Smooth muscle cell of the pulmonary artery (primary cell): ENCODE measurements around the gene TMED8. TPM values are rescaled to one million over a fixed set of nuclear protein-coding genes. Genes with fewer than 3 reads are reported as not detected.

Source experiments
- total RNA-seq: library from RNA; depleted of rRNA; stranded (reverse); fragments of >200 nt; gene quantifications from 2 replicates; pipeline ENCODE4 v1.2.3, GENCODE V29; 2014

The TMED8 gene
- 11.9 and 14.8 TPM in 2 replicates for total RNA-seq

DNA sequence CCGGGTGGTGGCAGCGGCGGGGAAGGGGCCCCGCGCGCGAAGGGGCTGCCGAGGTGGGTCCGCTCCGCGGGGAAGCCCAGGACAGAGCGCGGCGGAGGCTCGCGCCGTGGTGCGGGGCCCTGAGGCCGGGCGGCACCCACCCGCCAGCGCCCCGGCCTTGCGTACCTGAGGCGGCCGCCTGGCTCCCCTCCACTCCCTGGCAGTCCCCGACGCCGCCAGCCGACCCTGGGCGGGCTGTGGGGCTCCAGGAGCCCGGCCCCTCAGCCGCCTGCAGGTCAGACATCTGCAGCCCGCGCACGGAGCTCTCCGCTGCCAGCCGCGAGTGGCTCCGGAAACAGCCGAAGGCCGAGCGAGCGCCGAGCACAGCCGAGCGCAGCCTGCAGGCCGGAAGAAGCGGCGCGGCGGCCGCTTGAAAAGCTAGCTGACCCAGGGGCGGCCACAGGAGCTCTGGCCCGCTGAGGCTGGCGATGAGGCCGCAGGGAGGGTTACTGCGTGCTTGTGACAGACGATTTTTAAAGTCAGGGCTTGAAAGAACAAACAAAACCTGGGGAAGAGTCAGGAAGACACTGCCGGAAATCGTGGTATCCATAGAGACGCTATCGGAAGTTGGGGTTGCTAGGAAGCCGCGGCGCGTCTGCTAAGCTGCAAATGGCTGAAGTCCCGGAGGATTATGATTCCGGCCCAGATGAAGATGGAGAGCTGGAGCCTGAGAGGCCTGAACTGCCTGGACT, at the start of gene TMED8, which contains the start of gene SAMD15:
TSS of gene TMED8 (minus strand) at position 324 of the 731 bp plus-strand sequence. CDS start at position 283, 41 bp downstream.
TSS of gene SAMD15 (plus strand) at position 609 of the 731 bp plus-strand sequence. CDS start at position 649, 40 bp downstream.

DNA sequence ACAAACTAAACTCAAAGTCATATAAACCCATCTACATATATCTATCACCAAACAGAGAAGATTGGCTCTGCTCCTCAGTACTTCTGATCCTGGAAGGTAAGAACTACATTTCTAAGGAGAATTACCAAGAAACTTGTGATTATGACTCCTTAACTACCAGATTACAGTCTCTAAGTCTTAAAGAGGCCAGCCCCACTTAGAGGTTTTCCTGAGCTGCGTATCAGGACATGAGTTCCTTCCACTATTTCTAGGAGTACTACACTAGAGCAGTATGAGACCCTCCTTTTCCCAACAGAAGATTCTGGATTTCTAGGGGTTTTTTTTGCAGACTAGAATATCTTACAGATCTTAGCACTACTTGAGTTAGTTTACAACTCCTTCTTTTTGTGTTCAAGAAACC, 46.5 kb upstream of the TMED8 start, which contains the start of gene NOXRED1:
TSS of gene NOXRED1 (minus strand) at position 101 of the 400 bp plus-strand sequence. CDS start 634 bp downstream, outside the sequence.

DNA sequence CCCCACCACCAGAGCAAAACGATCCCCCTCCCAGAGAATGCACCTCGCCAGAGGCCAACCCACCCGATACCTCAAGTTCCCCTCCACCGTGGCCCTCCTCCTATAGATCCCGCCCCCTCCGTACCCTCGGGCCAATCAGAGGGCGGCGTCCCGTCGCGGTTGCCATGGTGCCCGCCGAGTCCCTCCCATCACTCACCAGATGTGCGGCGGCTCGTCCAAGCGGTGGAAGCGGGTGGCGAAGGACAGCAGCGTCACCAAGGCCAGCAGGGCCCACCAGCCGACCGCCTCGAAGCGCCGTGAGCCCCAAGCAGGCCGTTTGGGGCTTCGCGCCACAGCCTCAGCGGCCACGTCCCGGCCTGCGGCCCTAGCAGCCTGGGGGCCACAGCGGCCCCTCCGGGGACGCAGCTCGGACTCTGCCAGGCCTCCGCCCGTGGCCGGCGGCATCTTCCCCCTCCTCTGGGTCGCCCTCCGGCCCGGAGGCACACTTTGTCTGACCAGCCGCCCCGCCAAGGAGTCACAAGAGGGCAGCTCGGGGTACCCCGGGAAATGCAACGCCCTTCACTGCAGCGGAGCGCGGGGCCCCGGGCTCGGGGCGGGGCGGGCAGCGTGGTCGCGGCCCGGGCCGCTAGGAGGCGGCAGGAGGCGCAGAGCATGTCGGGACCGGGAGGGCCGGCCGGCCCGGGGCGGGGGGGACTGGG, 56.5 kb downstream of the TMED8 start, which contains the start of gene POMT2:
TSS of gene POMT2 (minus strand) at position 646 of the 698 bp plus-strand sequence. CDS start at position 444, 202 bp downstream.

Other genes starting within 250 kb of the TMED8 start
- gene ZDHHC22, start 235.3 kb downstream of the TMED8 start, total RNA-seq: not detected in 2 replicates
- under 0.01 and 0.17 TPM in 2 replicates for gene TMEM63C, start 195.3 kb downstream of the TMED8 start, total RNA-seq
- not detected in 2 replicates for gene NGB, start 105.9 kb downstream of the TMED8 start, total RNA-seq
- 16.2 and 27.1 TPM in 2 replicates for gene POMT2, start 56.2 kb downstream of the TMED8 start, total RNA-seq
- gene GSTZ1, start 56.1 kb downstream of the TMED8 start, total RNA-seq: 11.5 and 11.7 TPM in 2 replicates
- 1.4 and 1.7 TPM in 2 replicates for gene SAMD15, start 285 bp upstream of the TMED8 start, total RNA-seq
- gene NOXRED1, start 46.4 kb upstream of the TMED8 start, total RNA-seq: 0.33 and 0.40 TPM in 2 replicates
- 24.9 and 26.6 TPM in 2 replicates for gene VIPAS39, start 80.5 kb upstream of the TMED8 start, total RNA-seq
- 86.5 and 101 TPM in 2 replicates for gene AHSA1, start 81.0 kb upstream of the TMED8 start, total RNA-seq
- gene ISM2, start 121.7 kb upstream of the TMED8 start, total RNA-seq: 0.52 and 3.2 TPM in 2 replicates
- gene SPTLC2, start 239.5 kb upstream of the TMED8 start, total RNA-seq: 32.5 and 33.6 TPM in 2 replicates